SK-N-SH (cell line): ENCODE measurements around the gene FTCD. TPM values are rescaled to one million over a fixed set of nuclear protein-coding genes. Genes with fewer than 3 reads are reported as not detected.

Experiments
- CTCF ChIA-PET: fragments of 300-600, 350-600 bp; formaldehyde crosslinking; extraction: SDS; loops from one replicate; lab custom pipeline; 2021; lab: Yijun Ruan, JAX
- POLR2A ChIA-PET: fragments of 350-600 bp; sonication (Branson Sonifier 250); formaldehyde crosslinking; extraction: SDS; loops from one replicate; lab custom pipeline; 2020; ENCODE audit warnings: antibody characterized with exemption, inconsistent platforms; lab: Yijun Ruan, JAX
- DNase-seq: peaks from one replicate; pipeline ENCODE4 v3.0.0; 2012
- H2AFZ ChIP-seq: fragments of 200-600 bp; sonication (generic); 2 replicates; pipeline ENCODE4 v1.8.1; 2016; ENCODE audit warnings: antibody characterized with exemption, mild to moderate bottlenecking, low read depth
- H3F3A ChIP-seq: fragments of 200-600 bp; sonication (generic); replicated peaks from 2 replicates; pipeline ENCODE3; 2016; ENCODE audit warnings: antibody characterized with exemption, mild to moderate bottlenecking; ENCODE audit not compliant: insufficient read depth
- H3K27ac ChIP-seq, 2 experiments: fragments of 200-500 bp in 1 of 2; fragments of 200-600 bp in 1 of 2; sonication (Bioruptor generic) in 1 of 2; sonication (generic), shearing (Covaris generic) in 1 of 2; 2 replicates each; pipeline versions ENCODE4 v1.5.1 to v1.6.1; 2014 to 2016; ENCODE audit warnings: low read depth in 2 of 2, inconsistent platforms in 1 of 2, low read length in 1 of 2, mild to moderate bottlenecking in 1 of 2, mixed read lengths in 1 of 2
- H3K27me3 ChIP-seq: fragments of 200-600 bp; sonication (generic), shearing (Covaris generic); 2 replicates; pipeline ENCODE4 v1.6.1; 2016; ENCODE audit warnings: mixed run types; ENCODE audit not compliant: insufficient read depth
- H3K36me3 ChIP-seq, 2 experiments: fragments of 200-500 bp in 1 of 2; fragments of 200-600 bp in 1 of 2; sonication (Bioruptor generic) in 1 of 2; sonication (generic) in 1 of 2; replicated peaks in 1 of 2; 2 replicates each; pipeline versions ENCODE3 to v1.5.1; 2014 to 2016; ENCODE audit warnings: low read length in 1 of 2, mild to moderate bottlenecking in 1 of 2; ENCODE audit not compliant: insufficient read depth in 2 of 2, control insufficient read depth in 1 of 2
- H3K4me1 ChIP-seq, 2 experiments: fragments of 200-500 bp in 1 of 2; fragments of 200-600 bp in 1 of 2; sonication (Bioruptor generic) in 1 of 2; sonication (generic), shearing (Covaris generic) in 1 of 2; 2 replicates each; pipeline versions ENCODE4 v1.5.1 to v1.6.1; 2014 to 2016; ENCODE audit warnings: low read depth in 1 of 2, low read length in 1 of 2, mixed run types in 1 of 2; ENCODE audit not compliant: insufficient read depth in 2 of 2, control insufficient read depth in 1 of 2
- H3K4me2 ChIP-seq: fragments of 200-600 bp; sonication (generic), shearing (Covaris generic); 2 replicates; pipeline ENCODE4 v1.6.1; 2017; ENCODE audit warnings: mixed run types
- H3K4me3 ChIP-seq, 2 experiments: fragments of 200-500 bp in 1 of 2; fragments of 200-600 bp in 1 of 2; sonication (Bioruptor generic) in 1 of 2; sonication (generic), shearing (Covaris generic) in 1 of 2; 2 replicates each; pipeline versions ENCODE4 v1.5.1 to v1.8.1; 2014 to 2016; ENCODE audit warnings: low read depth in 2 of 2, inconsistent platforms in 1 of 2, low read length in 1 of 2, mild to moderate bottlenecking in 1 of 2, mixed read lengths in 1 of 2, moderate library complexity in 1 of 2
- H3K79me2 ChIP-seq: fragments of 200-600 bp; sonication (generic); 2 replicates; pipeline ENCODE4 v1.8.1; 2017; ENCODE audit warnings: mild to moderate bottlenecking; ENCODE audit not compliant: insufficient read depth
- H3K9ac ChIP-seq: fragments of 200-600 bp; sonication (generic); 2 replicates; pipeline ENCODE4 v1.6.1; 2017; ENCODE audit warnings: mixed run types
- H3K9me2 ChIP-seq: fragments of 200-600 bp; sonication (generic); 2 replicates; pipeline ENCODE4 v1.6.1; 2017; ENCODE audit warnings: mixed run types
- H3K9me3 ChIP-seq: fragments of 200-600 bp; sonication (generic); 2 replicates; pipeline ENCODE4 v1.6.1; 2017; ENCODE audit warnings: mixed run types, mild to moderate bottlenecking, moderate library complexity
- H4K20me1 ChIP-seq: fragments of 200-600 bp; sonication (generic); 2 replicates; pipeline ENCODE4 v1.6.1; 2017; ENCODE audit warnings: mild to moderate bottlenecking, mixed run types; ENCODE audit not compliant: insufficient read depth
- CHD2 ChIP-seq: fragments of 150-350 bp; IDR thresholded peaks from 2 replicates; pipeline ENCODE4 v1.6.1; 2018; ENCODE audit warnings: low read length; ENCODE audit not compliant: partially characterized antibody
- EZH2phosphoT487 ChIP-seq: fragments of 200-600 bp; sonication (generic); IDR thresholded peaks from 2 replicates; pipeline ENCODE4 v1.6.1; 2017; ENCODE audit warnings: low read depth, mixed run types, mild to moderate bottlenecking, antibody characterized with exemption, moderate library complexity, borderline replicate concordance
- FOXM1 ChIP-seq: IDR thresholded peaks from 2 replicates; pipeline ENCODE4 v1.4.0; 2012; ENCODE audit warnings: low read depth, mild to moderate bottlenecking
- GATA2 ChIP-seq: sonication (generic); formaldehyde crosslinking; IDR thresholded peaks from 2 replicates; pipeline ENCODE4 v1.5.0; 2020; ENCODE audit warnings: mild to moderate bottlenecking, missing genetic modification reagents
- IRF3 ChIP-seq: fragments of 150-350 bp; IDR thresholded peaks from 2 replicates; pipeline ENCODE4 v1.6.1; 2016; ENCODE audit warnings: mild to moderate bottlenecking, low read depth, low read length
- JUND ChIP-seq: IDR thresholded peaks from 2 replicates; pipeline ENCODE4 v1.4.0; 2012
- MAX ChIP-seq: IDR thresholded peaks from 2 replicates; pipeline ENCODE4 v1.4.0; 2012; ENCODE audit warnings: low read depth
- MXI1 ChIP-seq: IDR thresholded peaks from 2 replicates; pipeline ENCODE4 v1.6.1; 2012; ENCODE audit warnings: mild to moderate bottlenecking, low read depth, low read length, improper control_type of control experiment
- NRF1 ChIP-seq: IDR thresholded peaks from 2 replicates; pipeline ENCODE4 v1.6.1; 2012; ENCODE audit warnings: low read depth, mild to moderate bottlenecking, low read length
- POLR2AphosphoS5 ChIP-seq: IDR thresholded peaks from 2 replicates; pipeline ENCODE4 v1.6.1; 2012; ENCODE audit warnings: low read depth, low read length
- RAD21 ChIP-seq: IDR thresholded peaks from 2 replicates; pipeline ENCODE4 v1.6.1; 2012; ENCODE audit warnings: mild to moderate bottlenecking, low read length
- RCOR1 ChIP-seq: fragments of 150-350 bp; IDR thresholded peaks from 2 replicates; pipeline ENCODE4 v1.6.1; 2017; ENCODE audit warnings: antibody characterized with exemption, low read length
- RFX5 ChIP-seq: IDR thresholded peaks from 2 replicates; pipeline ENCODE4 v1.6.1; 2012; ENCODE audit warnings: mild to moderate bottlenecking, improper control_type of control experiment, low read length
- RXRA ChIP-seq: IDR thresholded peaks from 2 replicates; pipeline ENCODE4 v1.4.0; 2012; ENCODE audit warnings: low read depth, mild to moderate bottlenecking, borderline replicate concordance
- SIN3A ChIP-seq: IDR thresholded peaks from 2 replicates; pipeline ENCODE4 v1.6.1; 2012; ENCODE audit warnings: low read depth, mild to moderate bottlenecking, low read length, moderate library complexity, borderline replicate concordance
- TEAD4 ChIP-seq: IDR thresholded peaks from 2 replicates; pipeline ENCODE4 v1.4.0; 2012; ENCODE audit warnings: mild to moderate bottlenecking, borderline replicate concordance; ENCODE audit not compliant: insufficient read depth
- WGBS: methylation state at CpG from one replicate; pipeline ENCODE4 v1.1.6; 2017; ENCODE audit warnings: low lambda C conversion rate; 5-methylcytosine and 5-hydroxymethylcytosine counted together
- polyA plus RNA-seq, 3 experiments: library from polyadenylated mRNA; depleted of rRNA; stranded (reverse); fragments of >200 nt; gene quantifications; 2 replicates each; pipeline ENCODE4 v1.2.3, GENCODE V29; 2012
- TF ChIP-seq, protein P1 (sequence below): fragments of 150-350 bp; IDR thresholded peaks from 2 replicates; pipeline ENCODE4 v1.6.1; 2017; ENCODE audit warnings: antibody characterized with exemption, low read length, low read depth, borderline replicate concordance

FTCD gene
- polyA plus RNA-seq, 1 of the 3 experiments (the other 2 are of a cell fraction) = 0.33 TPM

DNA sequence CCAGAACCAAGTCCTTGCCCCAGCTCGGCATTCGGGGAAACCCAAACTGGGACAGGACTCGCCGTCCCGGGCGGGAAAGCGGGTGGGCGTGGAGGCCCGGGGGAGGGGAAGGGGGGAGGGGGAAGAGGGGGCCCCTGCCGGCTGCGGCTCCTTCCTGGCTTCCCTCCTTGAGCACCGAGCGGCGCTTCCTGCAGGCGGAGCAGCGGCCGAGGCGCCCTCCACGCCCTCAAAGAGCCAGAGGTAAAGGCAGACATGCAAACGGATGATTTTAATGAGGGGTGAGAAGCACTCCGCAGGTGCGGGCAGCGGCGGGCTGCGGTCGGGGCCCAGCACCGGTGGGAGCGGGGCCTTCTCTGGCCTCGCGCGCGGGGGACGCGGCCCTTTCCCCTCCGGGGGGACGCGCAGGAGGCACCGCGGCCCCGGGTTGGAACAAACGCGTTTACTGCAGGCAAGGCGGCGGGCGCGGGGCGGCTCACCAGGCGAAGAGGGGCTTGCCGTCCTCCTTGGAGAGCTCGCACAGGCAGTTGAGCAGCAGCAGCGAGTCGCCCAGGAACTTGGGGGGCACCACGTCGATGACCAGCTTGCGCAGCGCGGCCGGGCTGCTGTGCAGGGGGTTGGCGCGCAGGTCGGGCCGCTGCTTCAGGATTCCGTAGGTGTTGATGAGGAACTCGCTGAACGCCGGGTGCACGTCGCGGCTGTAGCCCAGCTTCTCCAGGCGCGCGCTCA, 5.7 kb upstream of the FTCD start:
- ChIA-PET POLR2A (no interaction called here), CTCF (interaction anchor here (0.8 to 1.4 kb wide), 3 partner anchors 14 to 54 kb away, joined by 3 to 4 read pairs (median 3); no protein-coding TSS in a partner anchor)
- no peak overlapping the region for H3K9ac ChIP-seq
- no peaks in the 10 kb centered on the region for H3K36me3 ChIP-seq
- H3K4me3 ChIP-seq = no peak overlapping the region
- H3K79me2 ChIP-seq = no peaks in the 10 kb centered on the region
- no peaks in the 10 kb centered on the region for H3F3A ChIP-seq
- H3K9me2 ChIP-seq = no peaks in the 10 kb centered on the region
- H3K27ac ChIP-seq = no peak overlapping the region
- H2AFZ ChIP-seq = no peak overlapping the region
- H3K27me3 ChIP-seq = no peaks in the 10 kb centered on the region
- TF ChIP-seq MXI1 (no peak), RAD21 (no peak), IRF3 (no peak), SIN3A (no peak), RXRA (no peak), POLR2AphosphoS5 (no peak), JUND (no peak), TEAD4 (no peak), GATA2 (CRISPR knock-in tag) (no peak), CHD2 (no peak), MAX (no peak)
- TF ChIP-seq, protein P1, sequence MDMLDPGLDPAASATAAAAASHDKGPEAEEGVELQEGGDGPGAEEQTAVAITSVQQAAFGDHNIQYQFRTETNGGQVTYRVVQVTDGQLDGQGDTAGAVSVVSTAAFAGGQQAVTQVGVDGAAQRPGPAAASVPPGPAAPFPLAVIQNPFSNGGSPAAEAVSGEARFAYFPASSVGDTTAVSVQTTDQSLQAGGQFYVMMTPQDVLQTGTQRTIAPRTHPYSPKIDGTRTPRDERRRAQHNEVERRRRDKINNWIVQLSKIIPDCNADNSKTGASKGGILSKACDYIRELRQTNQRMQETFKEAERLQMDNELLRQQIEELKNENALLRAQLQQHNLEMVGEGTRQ = no peak
- TF ChIP-seq, all 33 proteins: peak for 0
- WGBS = 81% methylated on average over 46 of the region's 72 CpGs
- DNase-seq = peak; percentile 49
- no peaks in the 10 kb centered on the region for H3K4me1 ChIP-seq
- H3K4me2 ChIP-seq = no peak overlapping the region
- no peaks in the 10 kb centered on the region for H4K20me1 ChIP-seq
- no peaks in the 10 kb centered on the region for H3K9me3 ChIP-seq

GRCh38 chr21:46160657-46160906, 5.2 kb upstream of the FTCD start:
- Histone ChIP-seq H3K4me2 (no peak overlapping the region), H2AFZ (no peak overlapping the region), H3K9me2 (no peaks in the 10 kb centered on the region), H3F3A (no peaks in the 10 kb centered on the region), H3K79me2 (no peaks in the 10 kb centered on the region), H3K9me3 (no peaks in the 10 kb centered on the region), H3K27me3 (no peaks in the 10 kb centered on the region), H3K36me3 (no peaks in the 10 kb centered on the region), H3K27ac (no peak overlapping the region), H4K20me1 (no peaks in the 10 kb centered on the region), H3K9ac (no peak overlapping the region), H3K4me1 (no peaks in the 10 kb centered on the region), H3K4me3 (no peak overlapping the region)
- CTCF ChIA-PET = interaction anchor here (0.7 to 1.4 kb wide), 4 partner anchors 12 to 68 kb away, joined by 3 to 5 read pairs (median 4); partner anchors contain the start of gene LSS
- POLR2A ChIA-PET = no interaction called here
- no peak for DNase-seq
- 82% methylated on average over 22 of the region's 22 CpGs for WGBS
- TF ChIP-seq RAD21 (no peak), RCOR1 (no peak), EZH2phosphoT487 (no peak), FOXM1 (no peak), RXRA (no peak), JUND (no peak), RFX5 (no peak), SIN3A (no peak), NRF1 (no peak)
- TF ChIP-seq, protein P1 = no peak
